Neutrophil (primary cell): ENCODE results near the gene APOL5.

Experiments used
- H3K27ac ChIP-seq: fragments of 200-600 bp; sonication (generic); 2 replicates; pipeline ENCODE4 v1.5.1; 2016; ENCODE audit warnings: mild to moderate bottlenecking, moderate library complexity
- H3K27me3 ChIP-seq: fragments of 200-600 bp; sonication (generic); 2 replicates; pipeline ENCODE4 v1.6.0; 2016; ENCODE audit warnings: mild to moderate bottlenecking
- H3K36me3 ChIP-seq: fragments of 200-600 bp; sonication (generic); 2 replicates; pipeline ENCODE4 v1.5.1; 2017
- H3K4me1 ChIP-seq, 2 experiments: fragments of 200-600 bp in 1 of 2; sonication (generic) in 1 of 2; 1 replicate in 1 of 2; 2 replicates in 1 of 2; pipeline versions ENCODE4 v1.5.1 to v1.6.1; 2013 to 2016; ENCODE audit warnings: low read depth in 1 of 2, low read length in 1 of 2, mild to moderate bottlenecking in 1 of 2, moderate library complexity in 1 of 2; ENCODE audit not compliant: control insufficient read depth in 1 of 2, insufficient read depth in 1 of 2
- H3K4me3 ChIP-seq, 2 experiments: fragments of 200-600 bp in 1 of 2; sonication (generic) in 1 of 2; 1 replicate in 1 of 2; 2 replicates in 1 of 2; pipeline ENCODE4 v1.5.1; 2013 to 2016; ENCODE audit warnings: low read depth in 1 of 2, low read length in 1 of 2, mild to moderate bottlenecking in 1 of 2, moderate library complexity in 1 of 2
- H3K9me3 ChIP-seq: fragments of 200-600 bp; sonication (generic); 2 replicates; pipeline ENCODE4 v1.5.1; 2016
- TF ChIP-seq, protein P1 (sequence below): fragments of 200-600 bp; sonication (generic); IDR thresholded peaks from 2 replicates; pipeline ENCODE4 v1.5.1; 2016; ENCODE audit warnings: antibody characterized with exemption

APOL5 gene

DNA sequence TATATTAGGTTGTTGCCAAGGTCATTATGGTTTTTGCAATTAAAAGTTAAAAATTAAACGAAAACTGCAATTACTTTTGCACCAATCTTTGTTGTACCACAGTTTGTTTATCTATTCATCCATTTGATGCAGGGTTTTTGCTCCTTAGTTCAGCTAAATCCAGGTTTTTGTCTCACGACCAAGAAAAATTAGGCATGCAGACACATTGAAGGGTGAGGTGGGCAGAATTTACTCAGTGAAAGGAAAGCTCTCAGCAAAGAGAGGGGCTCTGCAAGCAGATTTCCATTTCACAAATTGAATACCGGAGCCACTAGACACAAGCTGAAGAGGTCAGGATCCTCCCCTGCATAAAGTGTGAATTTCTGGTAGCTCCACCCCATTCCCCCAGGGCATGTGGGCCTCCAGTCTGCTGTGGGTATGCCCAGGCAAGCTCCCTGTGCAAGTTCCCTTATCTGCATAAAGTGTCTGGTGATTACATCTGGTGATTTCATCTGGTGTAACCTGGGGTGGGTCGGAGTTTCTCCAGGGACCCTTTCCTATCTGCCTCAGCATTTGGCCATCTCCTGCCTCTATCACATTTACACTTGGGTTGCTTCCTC lies 36.1 kb upstream of the APOL5 start:
- no peaks in the 10 kb centered on the region for H3K4me1 ChIP-seq
- H3K36me3 ChIP-seq = no peaks in the 10 kb centered on the region
- no peaks in the 10 kb centered on the region for H3K9me3 ChIP-seq
- TF ChIP-seq, protein P1, sequence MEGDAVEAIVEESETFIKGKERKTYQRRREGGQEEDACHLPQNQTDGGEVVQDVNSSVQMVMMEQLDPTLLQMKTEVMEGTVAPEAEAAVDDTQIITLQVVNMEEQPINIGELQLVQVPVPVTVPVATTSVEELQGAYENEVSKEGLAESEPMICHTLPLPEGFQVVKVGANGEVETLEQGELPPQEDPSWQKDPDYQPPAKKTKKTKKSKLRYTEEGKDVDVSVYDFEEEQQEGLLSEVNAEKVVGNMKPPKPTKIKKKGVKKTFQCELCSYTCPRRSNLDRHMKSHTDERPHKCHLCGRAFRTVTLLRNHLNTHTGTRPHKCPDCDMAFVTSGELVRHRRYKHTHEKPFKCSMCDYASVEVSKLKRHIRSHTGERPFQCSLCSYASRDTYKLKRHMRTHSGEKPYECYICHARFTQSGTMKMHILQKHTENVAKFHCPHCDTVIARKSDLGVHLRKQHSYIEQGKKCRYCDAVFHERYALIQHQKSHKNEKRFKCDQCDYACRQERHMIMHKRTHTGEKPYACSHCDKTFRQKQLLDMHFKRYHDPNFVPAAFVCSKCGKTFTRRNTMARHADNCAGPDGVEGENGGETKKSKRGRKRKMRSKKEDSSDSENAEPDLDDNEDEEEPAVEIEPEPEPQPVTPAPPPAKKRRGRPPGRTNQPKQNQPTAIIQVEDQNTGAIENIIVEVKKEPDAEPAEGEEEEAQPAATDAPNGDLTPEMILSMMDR = no peak
- H3K27ac ChIP-seq = no peak overlapping the region
- H3K27me3 ChIP-seq = no peaks in the 10 kb centered on the region
- H3K4me3 ChIP-seq = no peak overlapping the region

DNA sequence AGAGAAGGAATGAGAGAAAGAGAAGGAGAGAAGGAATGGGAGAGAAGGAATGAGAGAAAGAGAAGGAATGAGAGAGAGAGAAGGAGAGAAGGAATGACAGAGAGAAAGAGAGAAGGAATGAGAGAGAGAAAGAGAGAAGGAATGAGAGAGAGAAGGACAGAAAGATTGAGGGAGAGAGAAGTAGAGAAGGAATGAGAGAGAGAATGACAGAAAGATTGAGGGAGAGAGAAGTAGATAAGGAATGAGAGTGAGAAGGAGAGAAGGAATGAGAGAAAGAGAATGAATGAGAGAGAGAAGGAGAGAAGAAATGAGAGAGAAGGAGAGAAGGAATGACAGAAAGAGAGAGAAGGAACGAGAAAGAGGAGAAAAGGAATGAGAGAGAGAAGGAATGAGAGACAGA lies 34.1 kb upstream of the APOL5 start:
- Histone ChIP-seq H3K27ac (no peak overlapping the region), H3K27me3 (no peaks in the 10 kb centered on the region), H3K4me1 (no peaks in the 10 kb centered on the region), H3K9me3 (no peaks in the 10 kb centered on the region), H3K4me3 (no peak overlapping the region), H3K36me3 (no peaks in the 10 kb centered on the region)
- TF ChIP-seq, protein P1 = no peak

DNA sequence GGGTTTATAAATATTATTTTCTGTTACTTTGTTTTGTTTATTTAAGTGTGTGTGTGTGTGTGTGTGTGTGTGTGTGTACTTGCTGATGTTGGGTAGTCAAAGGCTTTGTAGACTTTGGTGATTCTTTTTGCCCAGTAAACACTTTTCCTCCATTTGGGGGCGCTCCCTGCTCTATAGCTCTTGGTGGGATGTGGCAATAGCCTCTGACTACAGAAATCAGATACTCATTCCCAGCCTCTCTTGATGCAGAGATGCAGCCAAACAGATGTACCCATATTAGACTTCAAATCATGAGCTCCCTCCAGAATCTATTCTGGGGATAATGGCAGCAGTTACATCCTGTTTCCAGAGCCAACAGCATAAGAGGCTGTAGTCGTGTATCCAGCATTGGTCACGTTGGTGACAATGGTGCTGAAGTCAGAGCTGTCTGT lies 33.4 kb upstream of the APOL5 start:
- TF ChIP-seq, protein P1 = no peak
- H3K4me3 ChIP-seq = no peak overlapping the region

DNA sequence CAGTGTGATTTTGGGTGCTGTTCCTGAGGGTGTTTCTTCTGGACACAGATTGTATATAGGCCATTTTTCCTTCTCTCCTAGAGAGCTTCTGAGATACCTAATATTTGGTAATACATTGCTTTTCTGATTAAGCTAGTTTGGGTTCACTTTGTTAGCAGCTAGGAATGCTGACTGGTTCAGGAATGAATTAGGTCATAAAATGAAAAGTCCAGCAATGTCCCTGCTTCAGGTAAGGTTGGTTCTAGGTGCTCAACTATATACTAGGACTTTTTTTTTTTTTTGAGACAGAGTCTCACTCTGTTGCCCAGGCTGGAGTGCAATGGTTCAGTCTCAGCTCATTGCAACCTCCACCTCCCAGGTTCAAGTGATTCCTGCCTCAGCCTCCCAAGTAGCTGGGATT lies 32.9 kb upstream of the APOL5 start:
- H3K9me3 ChIP-seq = no peaks in the 10 kb centered on the region
- no peaks in the 10 kb centered on the region for H3K27me3 ChIP-seq
- H3K27ac ChIP-seq = no peak overlapping the region
- H3K4me3 ChIP-seq = no peak overlapping the region
- no peaks in the 10 kb centered on the region for H3K4me1 ChIP-seq
- TF ChIP-seq, protein P1 = no peak
- H3K36me3 ChIP-seq = no peaks in the 10 kb centered on the region

More for the DNA sequence above, 33.4 kb upstream of the APOL5 start:
- Histone ChIP-seq H3K4me1 (no peaks in the 10 kb centered on the region), H3K27ac (no peak overlapping the region), H3K36me3 (no peaks in the 10 kb centered on the region), H3K9me3 (no peaks in the 10 kb centered on the region), H3K27me3 (no peaks in the 10 kb centered on the region)

DNA sequence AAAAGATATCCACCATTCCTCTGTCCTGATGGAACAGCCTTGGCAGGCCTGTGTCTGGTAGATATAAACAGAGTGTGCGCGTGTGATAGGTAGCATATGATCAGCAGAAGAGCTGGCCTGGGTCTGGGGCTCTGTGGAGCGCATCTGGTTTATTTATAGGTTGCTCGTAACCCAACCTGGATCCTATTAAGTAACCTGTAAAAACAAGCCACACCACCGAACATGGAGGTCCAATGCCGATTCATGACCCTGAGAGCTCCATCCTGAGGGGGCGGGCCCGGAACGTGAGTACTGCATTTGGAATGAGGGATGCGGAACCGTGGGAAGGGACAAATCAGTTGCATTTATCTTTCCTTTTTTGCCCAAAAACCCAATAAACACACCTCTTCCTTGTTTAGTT lies 31.9 kb upstream of the APOL5 start:
- no peaks in the 10 kb centered on the region for H3K9me3 ChIP-seq
- TF ChIP-seq, protein P1 = no peak

More for the DNA sequence above, 31.9 kb upstream of the APOL5 start:
- Histone ChIP-seq H3K27ac (no peak overlapping the region), H3K36me3 (no peaks in the 10 kb centered on the region), H3K4me3 (no peak overlapping the region), H3K27me3 (no peaks in the 10 kb centered on the region), H3K4me1 (no peaks in the 10 kb centered on the region)
